Mesenchymal stem cell (in vitro differentiated cells and primary cell): Measurements from ENCODE around the gene ITGA4.
A peak's percentile ranks its signal among the peaks of the same experiment; 100 is the strongest.

Experiments
- DNase-seq: peaks from one replicate; pipeline ENCODE4 v3.0.0-alpha.2; 2013
- H2AFZ ChIP-seq: one replicate; pipeline ENCODE4 v1.6.1; 2013; ENCODE audit warnings: low read depth, mild to moderate bottlenecking, control low read depth, inconsistent platforms, low read length, moderate library complexity
- H2AK5ac ChIP-seq: 2 replicates; pipeline ENCODE4 v1.6.1; 2013; ENCODE audit warnings: low read length, moderate library complexity, mild to moderate bottlenecking, inconsistent platforms; ENCODE audit not compliant: severe bottlenecking
- H2BK120ac ChIP-seq: one replicate; pipeline ENCODE4 v1.6.1; 2013; ENCODE audit warnings: low read depth, mild to moderate bottlenecking, inconsistent platforms, low read length, moderate library complexity
- H2BK12ac ChIP-seq, 2 experiments: one replicate each; pipeline ENCODE4 v1.6.1; 2013; ENCODE audit warnings: inconsistent platforms in 2 of 2, low read length in 2 of 2, mild to moderate bottlenecking in 2 of 2, moderate library complexity in 2 of 2, control low read depth in 1 of 2
- H2BK15ac ChIP-seq: one replicate; pipeline ENCODE4 v1.6.1; 2013; ENCODE audit warnings: mild to moderate bottlenecking, low read depth, inconsistent platforms; ENCODE audit not compliant: poor library complexity, severe bottlenecking
- H2BK5ac ChIP-seq: 2 replicates; pipeline ENCODE4 v1.6.1; 2013; ENCODE audit warnings: low read depth, mild to moderate bottlenecking, low read length, control low read depth, inconsistent platforms; ENCODE audit not compliant: poor library complexity, severe bottlenecking
- H3K14ac ChIP-seq, 2 experiments: one replicate each; pipeline ENCODE4 v1.6.1; 2013; ENCODE audit warnings: inconsistent platforms in 2 of 2, low read length in 2 of 2, control low read depth in 1 of 2, mild to moderate bottlenecking in 1 of 2, moderate library complexity in 1 of 2
- H3K18ac ChIP-seq, 2 experiments: one replicate each; pipeline ENCODE4 v1.6.1; 2013; ENCODE audit warnings: inconsistent platforms in 2 of 2, low read length in 2 of 2, control low read depth in 1 of 2, low read depth in 1 of 2, mild to moderate bottlenecking in 1 of 2
- H3K23ac ChIP-seq, 2 experiments: one replicate each; pipeline ENCODE4 v1.6.1; 2013; ENCODE audit warnings: inconsistent platforms in 2 of 2, low read length in 2 of 2, mild to moderate bottlenecking in 2 of 2, moderate library complexity in 2 of 2, control low read depth in 1 of 2
- H3K27ac ChIP-seq: 2 replicates; pipeline ENCODE4 v1.5.1; 2013; ENCODE audit warnings: mild to moderate bottlenecking, moderate library complexity, low read length, control low read depth, inconsistent platforms; ENCODE audit not compliant: poor library complexity, severe bottlenecking
- H3K27me3 ChIP-seq, 2 experiments: 2 replicates each; pipeline versions ENCODE4 v1.6.1 to v1.7.0; 2013; ENCODE audit warnings: low read length in 2 of 2, mild to moderate bottlenecking in 2 of 2, moderate library complexity in 2 of 2, control low read depth in 1 of 2, inconsistent platforms in 1 of 2; ENCODE audit not compliant: control insufficient read depth in 1 of 2, insufficient read depth in 1 of 2
- H3K36me3 ChIP-seq, 2 experiments: 2 replicates each; pipeline versions ENCODE4 v1.6.1 to v1.7.0; 2013; ENCODE audit warnings: low read length in 2 of 2, control low read depth in 1 of 2, inconsistent platforms in 1 of 2, low read depth in 1 of 2, mild to moderate bottlenecking in 1 of 2; ENCODE audit not compliant: insufficient read depth in 2 of 2, control insufficient read depth in 1 of 2
- H3K4ac ChIP-seq, 2 experiments: one replicate each; pipeline ENCODE4 v1.6.1; 2013; ENCODE audit warnings: inconsistent platforms in 2 of 2, low read length in 2 of 2, mild to moderate bottlenecking in 2 of 2, moderate library complexity in 2 of 2, control low read depth in 1 of 2, low read depth in 1 of 2
- H3K4me1 ChIP-seq: 2 replicates; pipeline ENCODE4 v1.6.1; 2013; ENCODE audit warnings: low read depth, low read length, control low read depth; ENCODE audit not compliant: control insufficient read depth, insufficient read depth
- H3K4me2 ChIP-seq: 2 replicates; pipeline ENCODE4 v1.6.1; 2013; ENCODE audit warnings: low read length, mild to moderate bottlenecking, inconsistent platforms; ENCODE audit not compliant: poor library complexity, severe bottlenecking
- H3K4me3 ChIP-seq, 2 experiments: 2 replicates each; pipeline versions ENCODE4 v1.5.1 to v1.7.0; 2013; ENCODE audit warnings: low read length in 2 of 2, mild to moderate bottlenecking in 2 of 2, control low read depth in 1 of 2, low read depth in 1 of 2; ENCODE audit not compliant: insufficient read depth in 1 of 2
- H3K79me1 ChIP-seq: replicated peaks from 2 replicates; pipeline ENCODE4 v1.6.1; 2013; ENCODE audit warnings: mild to moderate bottlenecking, control low read depth, low read length, inconsistent platforms; ENCODE audit not compliant: poor library complexity, severe bottlenecking
- H3K9ac ChIP-seq: 2 replicates; pipeline ENCODE4 v1.7.0; 2013; ENCODE audit warnings: mild to moderate bottlenecking, low read length, moderate library complexity
- H3K9me3 ChIP-seq: 2 replicates; pipeline ENCODE4 v1.7.0; 2013; ENCODE audit warnings: mild to moderate bottlenecking, low read length; ENCODE audit not compliant: control insufficient read depth
- H4K8ac ChIP-seq: one replicate; pipeline ENCODE4 v1.6.1; 2013; ENCODE audit warnings: inconsistent platforms, mild to moderate bottlenecking, low read length, moderate library complexity
- H4K91ac ChIP-seq: one replicate; pipeline ENCODE4 v1.6.1; 2013; ENCODE audit warnings: mild to moderate bottlenecking, low read length, inconsistent platforms
- WGBS: methylation state at CpG from one replicate; pipeline ENCODE4 v1.1.7; 2013; ENCODE audit warnings: mixed read lengths; 5-methylcytosine and 5-hydroxymethylcytosine counted together

Gene ITGA4

GRCh38 chr2:181458871-181459270 is 1.7 kb downstream of the ITGA4 start:
- Histone ChIP-seq H4K8ac (no peak overlapping the region), H3K23ac (no peak overlapping the region), H2AFZ (no peak overlapping the region), H3K4ac (no peak overlapping the region), H3K4me3 (peak overlapping the region in 1 of 2 experiments; percentile 91), H3K36me3 (no peaks in the 10 kb centered on the region), H2BK120ac (no peak overlapping the region), H4K91ac (no peak overlapping the region), H3K4me1 (peaks cover 16% of the 10 kb centered on the region), H3K9me3 (no peaks in the 10 kb centered on the region), H2AK5ac (no peak overlapping the region), H3K27me3 (no peaks in the 10 kb centered on the region), H3K18ac (no peak overlapping the region), H2BK15ac (no peak overlapping the region), H2BK5ac (no peak overlapping the region), H3K14ac (no peak overlapping the region), H3K9ac (peak overlapping the region; percentile 89), H3K27ac (no peak overlapping the region), H3K4me2 (no peak overlapping the region), H3K79me1 (no peaks in the 10 kb centered on the region), H2BK12ac (no peak overlapping the region)
- 90% methylated on average over 1 of the region's 2 CpGs for WGBS
- no peak for DNase-seq

DNA sequence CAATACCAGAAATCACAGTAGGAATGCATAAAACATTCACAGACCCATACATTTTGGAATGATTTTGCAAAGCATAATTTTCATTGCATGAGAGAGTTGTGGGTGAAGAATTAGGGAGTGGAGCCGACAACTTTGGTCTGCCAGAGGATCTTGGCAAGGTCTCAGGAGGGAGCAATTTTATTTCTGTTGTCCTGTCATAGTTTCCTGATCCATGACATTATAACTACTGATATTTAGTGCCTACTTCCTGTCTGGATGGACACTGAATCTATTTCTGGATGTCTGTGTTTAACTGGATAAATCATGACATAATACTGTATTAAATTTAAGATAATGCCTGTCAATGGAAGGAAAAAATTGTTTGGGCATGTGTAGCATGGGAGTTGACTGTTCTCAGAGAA is 2.4 kb downstream of the ITGA4 start:
- Histone ChIP-seq H3K9ac (no peak overlapping the region), H3K23ac (no peak overlapping the region), H3K4me1 (peaks cover 16% of the 10 kb centered on the region), H2BK12ac (no peak overlapping the region), H2BK120ac (no peak overlapping the region), H3K14ac (no peak overlapping the region), H3K27ac (no peak overlapping the region), H3K27me3 (no peaks in the 10 kb centered on the region), H3K36me3 (no peaks in the 10 kb centered on the region), H2AFZ (no peak overlapping the region), H4K8ac (no peak overlapping the region), H3K4me2 (no peak overlapping the region), H4K91ac (no peak overlapping the region), H2AK5ac (no peak overlapping the region), H3K4me3 (peak overlapping the region in 1 of 2 experiments; percentile 91), H3K18ac (no peak overlapping the region), H3K4ac (no peak overlapping the region), H2BK15ac (no peak overlapping the region), H3K79me1 (no peaks in the 10 kb centered on the region), H2BK5ac (no peak overlapping the region), H3K9me3 (no peaks in the 10 kb centered on the region)
- WGBS, result 33% methylated on average over 1 of the region's 1 CpG
- DNase-seq, result peak; percentile 39

DNA sequence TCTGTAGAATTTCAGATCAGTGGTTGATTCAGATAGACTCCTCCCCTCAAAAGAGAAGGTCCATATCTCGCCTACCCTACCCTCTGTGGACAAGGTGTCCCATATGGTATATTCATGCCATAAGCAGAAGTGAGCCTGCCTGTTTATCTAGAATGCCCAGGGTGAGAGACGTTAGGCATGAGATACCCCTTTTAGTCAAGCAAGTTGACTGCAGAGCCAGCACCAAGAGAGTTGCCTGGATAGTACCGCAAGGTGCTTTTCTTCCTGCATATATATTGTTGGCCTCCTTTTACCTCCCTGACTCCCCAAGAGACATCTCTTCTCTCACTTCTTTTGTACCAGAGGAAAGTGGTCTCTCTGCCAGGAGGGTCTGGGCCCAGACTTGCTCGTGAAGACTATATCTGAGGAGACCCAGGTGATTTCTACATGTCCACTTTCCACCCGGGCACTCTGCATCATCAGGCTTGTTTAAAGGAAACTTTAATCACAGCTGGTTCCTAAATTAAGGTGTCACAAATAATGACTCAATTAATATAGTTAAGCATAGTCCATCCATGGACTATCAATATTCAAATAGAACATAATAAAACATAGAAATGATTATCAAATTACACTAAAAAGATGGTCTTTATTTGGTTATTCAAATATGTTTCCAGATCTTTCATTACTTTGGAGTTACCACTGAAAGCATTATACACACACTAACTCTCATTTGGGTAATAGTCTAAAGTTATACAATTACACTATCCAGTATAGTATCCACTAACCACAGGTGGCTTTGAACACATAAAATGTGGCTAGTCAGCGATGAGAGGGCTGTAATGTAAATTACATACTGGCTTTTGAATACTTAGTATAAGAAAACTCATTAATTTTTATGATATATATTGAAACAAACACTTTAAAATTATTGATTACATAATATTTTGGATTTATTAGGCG is 4.1 kb downstream of the ITGA4 start:
- H3K4me2 ChIP-seq, result no peak overlapping the region
- no peak overlapping the region for H3K18ac ChIP-seq
- WGBS, result 94% methylated on average over 5 of the region's 7 CpGs
- no peak overlapping the region for H2AFZ ChIP-seq
- no peak overlapping the region for H2BK12ac ChIP-seq
- H2BK120ac ChIP-seq, result no peak overlapping the region
- H4K91ac ChIP-seq, result no peak overlapping the region
- no peak overlapping the region for H2BK5ac ChIP-seq
- H3K23ac ChIP-seq, result no peak overlapping the region
- H3K27me3 ChIP-seq, result no peaks in the 10 kb centered on the region
- H3K9ac ChIP-seq, result peak overlapping the region; percentile 56
- no peak overlapping the region for H3K4me3 ChIP-seq
- H2BK15ac ChIP-seq, result no peak overlapping the region
- no peak for DNase-seq
- H3K4me1 ChIP-seq, result peaks cover 16% of the 10 kb centered on the region
- no peaks in the 10 kb centered on the region for H3K9me3 ChIP-seq
- H3K27ac ChIP-seq, result no peak overlapping the region
- H3K4ac ChIP-seq, result no peak overlapping the region
- no peaks in the 10 kb centered on the region for H3K36me3 ChIP-seq
- no peak overlapping the region for H3K14ac ChIP-seq
- H3K79me1 ChIP-seq, result no peaks in the 10 kb centered on the region
- H4K8ac ChIP-seq, result no peak overlapping the region
- no peak overlapping the region for H2AK5ac ChIP-seq

- Histone ChIP-seq H3K23ac (no peak overlapping the region), H3K9ac (peak overlapping the region; percentile 56), H2BK120ac (no peak overlapping the region), H3K4ac (no peak overlapping the region), H3K27me3 (no peaks in the 10 kb centered on the region), H2AFZ (no peak overlapping the region), H3K18ac (no peak overlapping the region), H2BK5ac (no peak overlapping the region), H3K4me3 (peak overlapping the region in 1 of 2 experiments; percentile 23), H3K79me1 (no peaks in the 10 kb centered on the region), H3K36me3 (no peaks in the 10 kb centered on the region), H4K8ac (no peak overlapping the region), H3K14ac (no peak overlapping the region), H3K9me3 (no peaks in the 10 kb centered on the region), H3K4me2 (no peak overlapping the region), H3K4me1 (peaks cover 10% of the 10 kb centered on the region), H2AK5ac (no peak overlapping the region), H2BK15ac (no peak overlapping the region), H4K91ac (no peak overlapping the region), H2BK12ac (no peak overlapping the region), H3K27ac (no peak overlapping the region)
- no CpG with 5 or more reads among the region's 1 CpG for WGBS
- no peak for DNase-seq
These were observed 4.8 kb downstream of the ITGA4 start for GRCh38 chr2:181462033-181462432.
